M059J (cell line): ENCODE results near the gene PIAS1. TPM values are rescaled to one million over a fixed set of nuclear protein-coding genes. Genes with fewer than 3 reads are reported as not detected.
A peak's percentile ranks its signal among the peaks of the same experiment; 100 is the strongest.
"Not testable (repeated sequence)": the region's sequence is repeated elsewhere in the genome, so short reads cannot be mapped to it uniquely, and the experiment has no call there.

Experiments used
- DNase-seq: peaks from one replicate; pipeline ENCODE4 v3.0.0-alpha.2; 2012; ENCODE audit warnings: low read depth
- total RNA-seq: library from RNA; depleted of rRNA; stranded (reverse); fragments of >200 nt; shearing (Covaris generic); gene quantifications from 2 replicates; pipeline ENCODE4 v1.2.3, GENCODE V29; 2014

The PIAS1 gene
- total RNA-seq, 1 experiment from 2014 or later, result 42.1 TPM

- no peak for DNase-seq
Observed at GRCh38 chr15:68114840-68115239, 60.7 kb downstream of the PIAS1 start.

- no peak for DNase-seq
Observed at GRCh38 chr15:68124700-68125099, 70.6 kb downstream of the PIAS1 start.

GRCh38 chr15:68126396-68126795 lies 72.3 kb downstream of the PIAS1 start:
- no peak for DNase-seq

- DNase-seq, result no peak
Observed at GRCh38 chr15:68129072-68129471, 75.0 kb downstream of the PIAS1 start.

- no peak for DNase-seq
Observed at GRCh38 chr15:68130851-68131250, 76.7 kb downstream of the PIAS1 start.

GRCh38 chr15:68137096-68137495 lies 83.0 kb downstream of the PIAS1 start:
- DNase-seq, result no peak

GRCh38 chr15:68143129-68143528 lies 89.0 kb downstream of the PIAS1 start:
- no peak for DNase-seq

GRCh38 chr15:68143785-68144184 lies 89.7 kb downstream of the PIAS1 start:
- DNase-seq, result no peak

GRCh38 chr15:68145706-68146105 lies 91.6 kb downstream of the PIAS1 start:
- no peak for DNase-seq

- DNase-seq, result no peak
Observed at GRCh38 chr15:68148039-68148438, 93.9 kb downstream of the PIAS1 start.

GRCh38 chr15:68149059-68149458 lies 94.9 kb downstream of the PIAS1 start:
- peak; percentile 66 for DNase-seq

GRCh38 chr15:68150187-68150586 lies 96.1 kb downstream of the PIAS1 start:
- DNase-seq, result no peak

GRCh38 chr15:68151277-68151676 lies 97.2 kb downstream of the PIAS1 start:
- DNase-seq, result peak; percentile 46

GRCh38 chr15:68152342-68152741 lies 98.2 kb downstream of the PIAS1 start:
- DNase-seq, result no peak

- DNase-seq, result peak; percentile 46
Observed at GRCh38 chr15:68154923-68155559, 100.9 kb downstream of the PIAS1 start.

GRCh38 chr15:68157074-68157473 lies 103.0 kb downstream of the PIAS1 start:
- DNase-seq, result no peak

GRCh38 chr15:68158046-68158628 lies 104.0 kb downstream of the PIAS1 start:
- DNase-seq, result no peak

- no peak for DNase-seq
Observed at GRCh38 chr15:68163191-68163590, 109.1 kb downstream of the PIAS1 start.

GRCh38 chr15:68166847-68167246 lies 112.7 kb downstream of the PIAS1 start:
- no peak for DNase-seq

GRCh38 chr15:68172037-68172436 lies 117.9 kb downstream of the PIAS1 start:
- DNase-seq, result not testable (repeated sequence)

- DNase-seq, result no peak
Observed at GRCh38 chr15:68173119-68173518, 119.0 kb downstream of the PIAS1 start.

GRCh38 chr15:68175526-68175925 lies 121.4 kb downstream of the PIAS1 start:
- no peak for DNase-seq

GRCh38 chr15:68176601-68177000 lies 122.5 kb downstream of the PIAS1 start:
- no peak for DNase-seq

- no peak for DNase-seq
Observed at GRCh38 chr15:68177742-68178141, 123.6 kb downstream of the PIAS1 start.
